ENCODE data around the gene SAMD4A.

SAMD4A gene

DNA sequence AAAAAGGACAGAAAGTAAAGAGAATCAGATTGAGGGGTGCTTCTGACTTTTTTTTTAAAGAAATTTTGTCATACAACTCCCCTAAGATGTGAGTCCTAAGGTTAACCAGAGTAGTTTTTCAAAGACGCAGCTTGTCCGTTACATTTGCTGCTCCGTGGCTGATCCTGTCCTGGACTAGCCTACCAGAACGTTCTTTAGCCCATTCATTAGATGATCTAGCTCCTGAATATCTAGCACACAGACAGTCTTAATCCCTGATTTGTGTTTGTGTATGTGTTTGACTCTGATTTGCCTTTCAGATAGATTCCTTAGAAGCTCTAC lies 60.3 kb downstream of the SAMD4A start:
- peak overlapping the region; percentile 83 for H3K27ac Mint-ChIP-seq
- H3K9me3 Mint-ChIP-seq: peaks cover 8% of the 10 kb centered on the region
- H3K4me3 Mint-ChIP-seq: peak overlapping the region; percentile 35
- peaks cover 27% of the 10 kb centered on the region for H3K4me1 Mint-ChIP-seq (ENCODE audit: low read depth)
- H3K36me3 Mint-ChIP-seq (ENCODE audit: low read depth): peaks cover 4% of the 10 kb centered on the region
- no peaks in the 10 kb centered on the region for H3K27me3 Mint-ChIP-seq (ENCODE audit: low read depth)

GRCh38 chr14:54627540-54628363 lies 60.8 kb downstream of the SAMD4A start:
- peaks cover 4% of the 10 kb centered on the region for H3K36me3 Mint-ChIP-seq (ENCODE audit: low read depth)
- no peaks in the 10 kb centered on the region for H3K27me3 Mint-ChIP-seq (ENCODE audit: low read depth)
- H3K27ac Mint-ChIP-seq: peak overlapping the region; percentile 83
- H3K4me3 Mint-ChIP-seq: peak overlapping the region; percentile 35
- peaks cover 27% of the 10 kb centered on the region for H3K4me1 Mint-ChIP-seq (ENCODE audit: low read depth)
- peaks cover 12% of the 10 kb centered on the region for H3K9me3 Mint-ChIP-seq

DNA sequence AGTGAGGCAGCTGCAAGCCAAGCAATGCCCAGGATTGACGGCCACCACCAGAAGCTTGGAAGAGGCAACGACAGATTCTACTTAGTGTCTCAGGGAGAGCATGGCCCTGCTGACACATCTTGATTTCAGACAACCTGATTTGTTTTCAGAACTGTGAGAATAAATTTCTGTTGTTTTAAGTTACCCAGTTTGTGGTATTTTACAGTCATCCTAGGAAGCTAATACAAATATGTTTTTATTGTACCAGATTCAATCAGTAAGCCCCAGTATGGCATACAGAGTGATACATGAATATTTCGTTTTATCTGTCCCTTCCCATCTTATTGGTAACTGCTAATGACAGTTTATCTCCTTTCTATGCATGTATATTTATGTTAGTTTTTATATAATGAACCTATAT lies 62.3 kb downstream of the SAMD4A start:
- Mint-ChIP-seq H3K36me3 (ENCODE audit: low read depth) (no peaks in the 10 kb centered on the region), H3K27me3 (ENCODE audit: low read depth) (no peaks in the 10 kb centered on the region), H3K4me3 (no peak overlapping the region), H3K27ac (no peak overlapping the region), H3K4me1 (ENCODE audit: low read depth) (peaks cover 24% of the 10 kb centered on the region), H3K9me3 (peaks cover 7% of the 10 kb centered on the region)

DNA sequence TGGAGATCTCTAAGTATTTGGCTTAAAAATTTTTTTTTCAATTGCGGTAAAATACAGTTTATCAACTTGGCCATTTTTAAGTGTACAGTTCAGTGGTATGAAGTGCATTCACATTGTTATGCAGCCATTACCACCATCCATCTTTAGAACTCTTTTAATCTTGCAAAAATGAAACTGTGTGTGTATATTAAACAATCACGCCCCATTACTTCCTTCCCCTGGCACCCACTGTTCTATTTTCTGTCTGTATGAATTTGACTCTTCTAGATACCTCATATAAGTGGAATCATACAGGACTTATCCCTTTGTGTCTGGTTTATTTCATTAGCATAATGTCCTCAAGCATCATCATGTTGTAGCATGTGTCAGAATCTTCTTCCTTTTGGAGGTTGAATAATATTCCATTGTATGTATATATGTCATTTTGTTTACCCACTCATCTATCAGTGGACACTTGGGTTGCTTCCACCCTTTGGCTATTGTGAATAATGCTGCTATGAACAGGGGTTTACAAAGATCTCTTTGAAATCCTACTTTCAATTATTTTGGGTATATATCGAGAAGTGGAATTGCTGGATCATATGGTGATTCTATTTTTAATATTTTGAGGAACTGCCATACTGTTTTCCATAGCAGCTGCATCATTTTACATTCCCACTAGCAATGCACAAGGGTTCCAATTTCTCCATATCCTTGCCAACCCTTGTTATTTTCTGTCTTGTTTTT lies 62.9 kb downstream of the SAMD4A start:
- peaks cover 7% of the 10 kb centered on the region for H3K9me3 Mint-ChIP-seq
- H3K4me3 Mint-ChIP-seq: no peak overlapping the region
- H3K4me1 Mint-ChIP-seq (ENCODE audit: low read depth): peaks cover 24% of the 10 kb centered on the region

DNA sequence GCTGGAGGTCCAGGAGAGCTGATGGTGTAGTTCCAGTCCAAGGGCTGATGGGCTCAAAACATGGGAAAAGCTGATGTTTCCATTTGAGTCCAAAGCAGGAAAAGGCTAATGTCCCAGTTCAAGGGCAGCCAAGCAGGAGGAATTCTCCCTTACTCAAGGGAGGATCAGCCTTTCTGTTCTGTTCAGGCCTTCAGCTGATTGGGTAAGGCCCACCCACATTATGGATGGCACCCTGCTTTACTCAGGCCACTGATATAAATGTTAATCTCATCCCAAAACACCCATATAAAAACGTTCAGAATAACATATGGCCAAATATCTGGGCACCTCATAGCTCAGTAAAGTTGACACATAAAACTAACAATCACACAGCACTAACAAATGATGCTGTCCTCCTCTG lies 64.1 kb downstream of the SAMD4A start:
- Mint-ChIP-seq H3K4me1 (ENCODE audit: low read depth) (peaks cover 24% of the 10 kb centered on the region), H3K4me3 (no peak overlapping the region), H3K27me3 (ENCODE audit: low read depth) (peaks cover 3% of the 10 kb centered on the region), H3K36me3 (ENCODE audit: low read depth) (no peaks in the 10 kb centered on the region), H3K9me3 (peaks cover 7% of the 10 kb centered on the region), H3K27ac (no peak overlapping the region)

More for the DNA sequence above, 62.9 kb downstream of the SAMD4A start:
- Mint-ChIP-seq H3K36me3 (ENCODE audit: low read depth) (no peaks in the 10 kb centered on the region), H3K27ac (no peak overlapping the region), H3K27me3 (ENCODE audit: low read depth) (no peaks in the 10 kb centered on the region)

GRCh38 chr14:54632452-54632851 lies 65.5 kb downstream of the SAMD4A start:
- Mint-ChIP-seq H3K4me1 (ENCODE audit: low read depth) (peaks cover 19% of the 10 kb centered on the region), H3K9me3 (peaks cover 7% of the 10 kb centered on the region), H3K4me3 (no peak overlapping the region), H3K27ac (no peak overlapping the region), H3K27me3 (ENCODE audit: low read depth) (peaks cover 9% of the 10 kb centered on the region), H3K36me3 (ENCODE audit: low read depth) (no peaks in the 10 kb centered on the region)

- no peak overlapping the region for H3K4me3 Mint-ChIP-seq
- peaks cover 9% of the 10 kb centered on the region for H3K27me3 Mint-ChIP-seq (ENCODE audit: low read depth)
- peaks cover 13% of the 10 kb centered on the region for H3K4me1 Mint-ChIP-seq (ENCODE audit: low read depth)
- no peaks in the 10 kb centered on the region for H3K36me3 Mint-ChIP-seq (ENCODE audit: low read depth)
- H3K9me3 Mint-ChIP-seq: peaks cover 7% of the 10 kb centered on the region
- H3K27ac Mint-ChIP-seq: no peak overlapping the region
Measured at GRCh38 chr14:54633076-54633475, 66.1 kb downstream of the SAMD4A start.

GRCh38 chr14:54637270-54638134 lies 70.6 kb downstream of the SAMD4A start:
- Mint-ChIP-seq H3K27me3 (ENCODE audit: low read depth) (peaks cover 33% of the 10 kb centered on the region), H3K4me1 (ENCODE audit: low read depth) (no peaks in the 10 kb centered on the region), H3K9me3 (peaks cover under 1% of the 10 kb centered on the region), H3K36me3 (ENCODE audit: low read depth) (no peaks in the 10 kb centered on the region), H3K27ac (no peak overlapping the region), H3K4me3 (no peak overlapping the region)

DNA sequence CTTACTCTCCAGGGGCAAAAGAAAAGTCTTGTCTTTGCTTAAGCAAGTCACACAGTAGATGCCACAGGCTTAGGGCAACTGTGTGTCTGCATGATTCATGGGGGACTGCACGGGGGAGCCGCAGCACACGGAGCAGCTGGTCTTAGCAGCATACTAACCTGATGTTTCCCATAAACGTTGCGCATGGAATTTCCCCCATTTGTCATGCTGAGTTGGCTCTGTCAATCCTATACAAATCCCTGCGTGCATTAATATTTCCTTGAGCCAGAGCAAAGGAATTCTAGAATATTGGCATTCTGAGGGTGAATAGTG lies 71.2 kb downstream of the SAMD4A start:
- Mint-ChIP-seq H3K4me3 (no peak overlapping the region), H3K9me3 (no peaks in the 10 kb centered on the region), H3K4me1 (ENCODE audit: low read depth) (no peaks in the 10 kb centered on the region), H3K36me3 (ENCODE audit: low read depth) (no peaks in the 10 kb centered on the region), H3K27me3 (ENCODE audit: low read depth) (peaks cover 34% of the 10 kb centered on the region), H3K27ac (no peak overlapping the region)

DNA sequence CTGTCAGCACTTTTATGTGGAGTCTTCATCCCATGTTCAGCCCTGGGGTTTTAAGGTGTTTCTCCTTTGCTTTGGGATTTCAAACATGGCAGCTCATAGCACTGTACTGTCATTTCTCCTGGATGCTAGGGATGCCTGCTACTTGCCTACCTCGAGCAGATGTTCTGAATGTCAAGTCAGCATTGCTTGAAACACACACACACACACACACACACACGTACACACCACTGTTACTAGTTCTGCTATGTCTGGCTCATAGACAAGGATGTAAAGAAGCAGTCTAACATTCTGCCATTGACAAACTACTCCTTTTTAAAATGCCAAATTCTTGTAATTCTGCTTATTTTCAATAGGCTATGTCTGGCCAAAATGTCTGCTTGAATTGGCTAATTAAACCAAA lies 72.7 kb downstream of the SAMD4A start:
- Mint-ChIP-seq H3K9me3 (no peaks in the 10 kb centered on the region), H3K4me3 (no peak overlapping the region), H3K36me3 (ENCODE audit: low read depth) (no peaks in the 10 kb centered on the region), H3K27me3 (ENCODE audit: low read depth) (peaks cover 37% of the 10 kb centered on the region), H3K4me1 (ENCODE audit: low read depth) (no peaks in the 10 kb centered on the region), H3K27ac (no peak overlapping the region)

DNA sequence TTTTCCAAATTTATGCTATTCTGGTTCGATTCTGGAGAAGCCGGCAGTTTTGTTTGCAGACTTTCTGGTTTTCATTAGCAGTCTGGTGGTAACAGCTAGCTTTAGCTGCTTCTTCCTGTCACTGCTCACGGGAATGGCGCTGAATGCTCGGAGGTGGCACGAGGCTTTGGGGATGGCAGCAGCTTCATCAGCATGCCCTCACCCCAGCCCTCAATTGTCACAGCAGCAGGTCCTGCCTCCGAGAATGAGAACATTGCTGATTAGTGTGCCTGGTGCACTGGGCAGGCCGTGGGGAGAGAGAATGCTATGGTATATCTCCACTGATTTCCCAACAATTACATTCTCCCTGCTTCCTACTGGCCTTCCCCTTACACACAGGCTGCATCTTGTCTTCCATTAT lies 73.6 kb downstream of the SAMD4A start:
- Mint-ChIP-seq H3K4me3 (no peak overlapping the region), H3K36me3 (ENCODE audit: low read depth) (no peaks in the 10 kb centered on the region), H3K27ac (no peak overlapping the region), H3K4me1 (ENCODE audit: low read depth) (no peaks in the 10 kb centered on the region), H3K27me3 (ENCODE audit: low read depth) (peaks cover 37% of the 10 kb centered on the region), H3K9me3 (no peaks in the 10 kb centered on the region)

GRCh38 chr14:54642121-54642520 lies 75.2 kb downstream of the SAMD4A start:
- H3K9me3 Mint-ChIP-seq: no peaks in the 10 kb centered on the region
- H3K36me3 Mint-ChIP-seq (ENCODE audit: low read depth): no peaks in the 10 kb centered on the region
- H3K27me3 Mint-ChIP-seq (ENCODE audit: low read depth): peaks cover 31% of the 10 kb centered on the region
- no peak overlapping the region for H3K27ac Mint-ChIP-seq
- H3K4me3 Mint-ChIP-seq: no peak overlapping the region
- H3K4me1 Mint-ChIP-seq (ENCODE audit: low read depth): no peaks in the 10 kb centered on the region

GRCh38 chr14:54642801-54643695 lies 76.1 kb downstream of the SAMD4A start:
- Mint-ChIP-seq H3K9me3 (no peaks in the 10 kb centered on the region), H3K36me3 (ENCODE audit: low read depth) (no peaks in the 10 kb centered on the region), H3K4me1 (ENCODE audit: low read depth) (no peaks in the 10 kb centered on the region), H3K27ac (no peak overlapping the region), H3K4me3 (no peak overlapping the region), H3K27me3 (ENCODE audit: low read depth) (peaks cover 28% of the 10 kb centered on the region)

DNA sequence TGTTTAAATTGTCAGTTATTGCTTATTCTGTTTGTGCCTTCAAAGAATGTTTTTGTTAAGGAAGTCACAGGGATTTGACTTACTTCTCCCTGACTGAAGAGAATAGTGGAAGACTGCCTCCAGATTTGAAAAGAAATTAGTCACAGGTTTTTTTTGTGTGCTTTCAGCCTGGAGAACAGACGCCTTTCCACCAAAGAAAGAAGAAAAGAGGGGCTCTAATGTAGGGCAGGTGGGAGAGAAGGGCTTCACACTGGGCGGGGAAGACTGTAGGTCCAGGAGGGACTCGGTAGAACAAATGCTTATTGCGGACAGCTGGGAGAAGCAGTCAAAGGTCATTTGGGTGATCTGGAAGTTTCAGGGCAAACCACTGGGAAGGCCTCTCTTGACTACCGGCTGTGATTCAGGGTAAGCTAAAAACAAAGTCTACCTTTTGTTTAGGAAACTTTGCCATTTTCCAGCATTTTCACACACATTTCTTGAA lies 76.8 kb downstream of the SAMD4A start:
- Mint-ChIP-seq H3K27ac (no peak overlapping the region), H3K9me3 (no peaks in the 10 kb centered on the region), H3K27me3 (ENCODE audit: low read depth) (peaks cover 28% of the 10 kb centered on the region), H3K36me3 (ENCODE audit: low read depth) (no peaks in the 10 kb centered on the region), H3K4me3 (no peak overlapping the region), H3K4me1 (ENCODE audit: low read depth) (no peaks in the 10 kb centered on the region)
